ENCODE data around the gene TMEM181.
"Not testable (repeated sequence)": the region's sequence is repeated elsewhere in the genome, so short reads cannot be mapped to it uniquely, and the experiment has no call there.

Gene TMEM181

GRCh38 chr6:158622545-158623190 lies 62.8 kb downstream of the TMEM181 start:
- DNase-seq, result no peak

DNA sequence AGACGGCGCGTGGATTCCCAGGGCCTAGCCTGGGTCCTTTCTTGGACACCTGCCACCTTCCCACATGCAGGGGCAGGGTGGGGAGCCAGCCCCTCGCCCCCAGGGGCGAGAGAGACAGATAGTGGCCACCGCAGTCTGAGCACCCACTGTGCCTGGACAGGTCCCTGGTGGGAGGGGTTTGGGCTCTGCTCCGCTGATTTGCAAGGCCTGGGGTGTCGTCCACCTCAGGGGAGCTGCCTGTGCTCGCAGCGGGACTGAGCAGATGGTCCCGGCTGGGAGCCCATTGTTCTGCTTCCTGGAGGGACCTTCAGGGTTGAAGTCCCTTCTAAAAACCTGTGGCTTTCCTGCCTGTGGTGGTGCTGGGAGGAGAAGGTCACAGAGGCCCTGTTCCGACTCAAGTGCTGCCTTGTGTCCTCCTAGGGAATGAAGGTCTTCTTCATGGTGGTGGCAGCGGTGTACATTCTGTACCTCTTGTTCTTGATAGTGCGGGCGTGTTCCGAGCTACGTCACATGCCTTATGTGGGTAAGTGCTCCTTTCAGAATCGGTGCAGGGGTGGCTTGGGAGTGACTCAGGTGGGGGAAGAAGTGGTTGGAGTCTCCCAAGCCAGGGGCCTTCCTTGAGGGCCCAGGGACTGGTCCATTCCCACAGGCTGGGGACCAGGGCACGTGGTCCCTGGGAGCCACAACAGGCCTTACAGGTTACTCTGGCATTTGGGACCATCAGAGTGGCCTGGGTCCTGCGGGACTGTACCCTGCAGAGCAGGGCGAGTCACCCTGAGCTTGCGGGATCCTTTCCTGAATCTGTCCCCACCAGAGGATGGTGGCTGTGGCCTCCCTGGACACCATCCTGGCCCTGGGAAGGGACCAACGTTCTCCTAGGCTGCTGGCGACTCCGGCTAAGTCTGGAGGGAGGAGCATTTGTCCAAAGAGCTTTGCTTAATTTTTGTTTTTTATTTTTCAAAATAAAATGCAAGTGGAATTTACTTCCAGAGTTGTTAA lies 65.1 kb downstream of the TMEM181 start:
- DNase-seq, result no peak

GRCh38 chr6:158625881-158626305 lies 66.0 kb downstream of the TMEM181 start:
- DNase-seq, result no peak

DNA sequence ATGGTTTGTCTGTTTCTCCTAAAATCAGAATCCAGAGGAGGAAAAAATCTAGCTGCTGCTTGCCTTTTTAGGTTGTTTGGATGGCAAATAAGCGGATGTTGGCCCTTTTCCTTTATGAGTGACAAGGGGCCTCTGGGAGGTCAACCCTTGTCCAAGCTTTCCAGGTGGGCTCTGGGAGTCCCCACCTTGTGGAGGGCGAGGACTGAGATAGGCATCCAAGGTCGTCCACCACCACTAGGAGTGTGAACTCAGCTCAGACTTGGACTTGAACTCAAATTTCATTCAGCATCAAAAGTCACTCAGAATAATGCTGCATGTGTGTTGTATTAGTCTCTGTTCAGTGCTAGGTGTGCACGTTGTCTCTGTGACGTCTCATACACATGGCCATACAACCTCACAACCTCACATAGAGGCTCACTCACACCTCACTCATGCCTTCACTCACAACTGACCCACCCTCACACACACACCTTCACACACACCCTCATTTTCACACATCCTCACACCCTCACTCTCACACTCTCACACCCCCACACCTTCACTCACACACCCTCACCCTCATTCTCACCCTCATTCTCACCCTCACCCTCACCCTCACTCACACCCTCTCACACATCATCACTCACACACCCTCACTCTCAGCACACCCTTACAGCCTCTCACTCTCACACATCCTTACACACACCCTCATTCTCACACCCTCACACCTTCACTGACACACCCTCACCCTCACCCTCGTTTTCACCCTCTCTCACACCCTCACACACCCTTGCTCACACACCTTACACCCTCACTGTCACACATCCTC lies 66.7 kb downstream of the TMEM181 start:
- no peak for DNase-seq

DNA sequence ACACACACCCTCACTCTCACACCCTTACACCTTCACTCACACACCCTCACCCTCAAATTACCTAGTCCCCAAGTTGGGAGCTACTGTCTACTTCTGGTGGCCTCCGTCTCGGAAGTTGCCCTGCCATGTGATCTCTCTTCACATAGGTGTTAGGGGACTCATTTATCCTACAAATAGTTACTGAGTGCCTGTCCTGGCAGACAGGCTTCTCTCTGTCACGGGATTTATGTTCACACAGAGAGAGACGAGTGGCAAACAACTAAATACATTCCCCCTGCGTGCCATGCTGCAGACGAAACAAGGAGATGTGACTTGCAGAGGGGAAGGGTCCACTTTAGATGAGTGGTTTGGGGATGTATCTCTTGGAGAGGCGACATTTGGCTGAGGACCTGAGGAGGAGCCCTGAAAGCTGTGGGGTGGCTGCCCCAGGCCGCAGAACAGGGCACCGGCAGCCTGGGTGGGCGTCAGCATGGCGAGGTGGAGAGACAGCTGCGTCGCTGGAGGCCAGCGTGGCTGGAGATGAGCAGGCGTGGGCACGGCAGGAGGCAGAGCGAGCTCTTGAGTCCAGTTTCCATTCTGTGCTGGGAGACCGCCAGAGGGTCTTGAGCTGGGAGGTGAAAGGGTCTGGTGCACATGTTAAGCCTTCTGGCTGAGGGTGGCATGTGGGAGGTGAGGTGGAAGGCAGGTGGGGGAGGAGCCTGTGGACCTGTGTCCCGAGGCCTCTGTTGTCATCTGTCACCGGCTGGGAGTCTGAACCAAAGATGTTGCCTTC lies 67.5 kb downstream of the TMEM181 start:
- no peak for DNase-seq

DNA sequence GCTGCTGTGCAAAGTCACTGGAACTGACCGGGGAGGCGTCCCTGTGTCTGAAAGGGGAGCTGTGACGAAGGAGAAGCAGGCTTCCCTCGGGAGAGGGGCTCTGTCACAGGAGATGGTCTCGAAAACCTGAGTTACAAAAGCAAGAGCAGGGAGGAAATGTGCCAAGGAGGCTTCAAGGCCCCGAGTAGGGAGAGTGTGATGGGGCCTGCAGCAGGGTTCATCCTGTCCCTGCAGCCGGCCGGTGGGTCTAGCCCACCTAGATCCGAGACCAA lies 68.0 kb downstream of the TMEM181 start:
- no peak for DNase-seq

DNA sequence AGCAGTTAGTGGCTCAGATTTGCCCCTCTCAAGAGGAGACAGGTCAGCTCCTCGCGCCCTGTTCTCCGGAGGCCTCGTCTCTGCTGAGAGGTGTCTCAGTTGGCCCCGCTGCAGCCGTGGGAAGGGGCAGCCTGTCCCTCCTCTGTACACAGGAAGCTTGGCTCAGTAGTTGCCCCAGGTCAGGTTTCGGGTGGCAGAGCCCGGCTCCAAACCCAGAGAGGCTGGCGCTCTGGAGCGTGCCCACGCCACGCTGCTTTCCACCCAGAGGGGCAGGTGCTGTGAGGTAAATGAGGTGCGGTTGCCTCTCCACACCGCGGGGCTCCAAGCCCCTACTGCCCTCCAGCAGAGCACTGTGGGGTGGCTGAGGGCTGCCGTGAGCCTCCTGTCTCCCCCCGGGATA lies 68.7 kb downstream of the TMEM181 start:
- DNase-seq, result no peak

- no peak for DNase-seq
Measured at GRCh38 chr6:158629367-158630221, 69.7 kb downstream of the TMEM181 start.

DNA sequence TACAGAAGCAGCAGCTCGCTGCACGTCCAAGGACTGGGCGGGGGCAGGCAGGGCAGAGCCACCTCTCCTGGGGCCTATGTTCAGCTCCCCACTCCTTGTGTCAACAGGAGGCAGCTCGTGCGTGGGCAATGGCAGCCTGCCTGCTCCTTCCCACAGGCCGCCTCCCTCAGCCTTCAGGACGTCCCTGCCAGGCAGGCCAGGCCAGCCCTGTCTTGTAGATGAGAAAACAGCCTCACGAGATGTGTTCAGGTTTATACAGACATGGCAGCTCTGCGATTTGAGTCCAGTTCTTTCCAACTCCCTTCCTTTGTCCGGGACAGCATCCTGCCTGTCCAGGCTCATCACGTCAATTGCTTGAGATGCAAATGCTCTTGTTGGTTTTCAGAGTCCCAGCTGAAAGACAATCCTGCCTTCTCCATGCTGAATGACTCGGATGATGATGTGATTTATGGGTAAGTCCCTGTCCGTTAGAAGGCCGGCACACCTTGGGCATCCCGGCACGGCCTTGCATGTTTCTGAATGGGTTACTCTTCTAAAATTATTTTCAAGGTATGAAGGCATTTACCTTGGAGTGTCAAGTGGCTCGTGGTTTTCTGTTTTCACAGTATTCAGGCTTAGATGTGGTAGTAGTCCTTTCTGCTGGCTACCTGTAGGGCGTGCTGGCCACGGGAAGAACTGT lies 71.2 kb downstream of the TMEM181 start:
- DNase-seq, result no peak

- peak; percentile 89 for DNase-seq
Measured at GRCh38 chr6:158631678-158632537, 72.0 kb downstream of the TMEM181 start.

- not testable (repeated sequence) for DNase-seq
Measured at GRCh38 chr6:158632538-158633119, 72.7 kb downstream of the TMEM181 start.

DNA sequence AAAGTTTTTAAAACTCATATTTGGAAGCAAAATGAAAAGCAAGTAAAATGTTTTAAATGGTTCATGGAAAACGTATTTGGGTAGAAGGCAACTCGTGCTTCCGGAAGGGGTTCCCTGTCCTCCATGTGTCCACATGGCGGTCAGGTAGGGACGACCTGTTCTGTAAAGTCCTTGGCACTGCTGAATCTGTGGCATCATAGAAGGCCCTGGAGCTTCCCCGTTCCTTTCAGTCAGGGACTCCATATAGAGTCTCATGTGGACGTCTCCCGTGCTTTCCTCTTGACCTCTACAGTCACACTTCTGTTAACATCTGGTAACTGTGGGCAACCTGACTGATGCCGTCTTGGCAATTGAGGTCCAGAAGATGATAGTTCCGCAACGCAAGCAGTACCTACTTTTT lies 73.2 kb downstream of the TMEM181 start:
- no peak for DNase-seq

DNA sequence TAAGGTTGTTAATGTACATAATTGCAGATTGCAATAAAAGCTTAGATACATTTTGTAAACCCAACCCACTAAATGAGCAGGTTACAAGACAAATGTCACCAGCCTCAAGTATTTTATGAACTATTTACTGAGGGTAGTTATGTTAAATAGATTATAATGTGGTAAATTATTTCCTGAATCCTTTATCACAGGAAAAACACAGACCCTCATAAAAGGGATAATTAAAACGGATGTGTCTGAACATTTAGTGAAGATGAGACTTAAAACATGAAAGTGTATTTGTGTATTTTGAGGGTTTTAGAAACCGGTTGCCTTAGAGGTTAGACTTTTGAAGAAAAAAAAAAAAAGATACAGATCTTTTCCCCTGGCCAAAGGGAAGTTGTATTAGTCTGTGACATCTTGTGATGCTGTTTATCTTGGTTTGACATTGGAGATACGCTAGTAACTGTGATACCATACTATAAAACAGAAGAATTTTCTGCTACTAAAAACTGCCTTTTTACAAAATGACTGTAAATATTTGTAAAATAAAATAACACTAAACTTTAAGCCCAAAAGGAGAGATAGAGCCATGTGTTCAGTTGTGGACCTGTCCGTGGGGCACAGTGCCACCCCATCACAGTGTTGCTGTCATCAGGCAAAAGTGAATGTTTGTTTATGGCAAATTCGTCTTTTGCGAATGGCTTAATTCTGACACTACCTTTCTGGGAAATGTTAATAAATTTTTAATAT lies 75.0 kb downstream of the TMEM181 start:
- DNase-seq, result no peak

DNA sequence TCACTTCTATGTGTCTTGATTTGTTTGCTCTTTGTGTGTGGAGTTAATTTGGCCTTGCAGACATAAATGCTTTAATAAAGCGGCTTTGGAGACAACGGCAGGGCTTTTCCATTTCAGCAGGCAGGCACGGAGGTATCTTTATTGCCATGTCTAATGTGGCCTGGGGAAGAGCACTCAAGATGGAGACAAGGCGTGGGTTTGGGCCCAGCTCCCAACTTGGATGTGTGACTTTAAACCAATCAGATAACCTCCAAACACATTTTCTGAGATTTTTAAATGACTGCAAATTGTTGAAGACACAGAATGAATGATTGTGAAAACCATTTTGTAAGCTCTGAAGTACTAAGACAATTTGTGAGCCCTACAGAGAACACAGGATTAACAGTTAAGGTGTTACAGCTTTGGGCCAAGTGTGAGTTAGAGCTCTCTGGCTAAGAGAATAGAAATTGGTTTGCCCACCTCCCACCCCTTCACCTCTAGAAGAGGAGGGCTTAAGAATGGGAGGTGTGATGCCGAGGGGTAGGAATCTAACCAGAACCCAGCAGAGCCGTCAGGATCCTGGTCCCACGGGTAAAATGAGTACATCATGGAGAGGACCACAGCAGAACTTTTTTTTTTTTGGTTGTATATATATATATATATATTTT lies 75.7 kb downstream of the TMEM181 start:
- DNase-seq, result no peak

DNA sequence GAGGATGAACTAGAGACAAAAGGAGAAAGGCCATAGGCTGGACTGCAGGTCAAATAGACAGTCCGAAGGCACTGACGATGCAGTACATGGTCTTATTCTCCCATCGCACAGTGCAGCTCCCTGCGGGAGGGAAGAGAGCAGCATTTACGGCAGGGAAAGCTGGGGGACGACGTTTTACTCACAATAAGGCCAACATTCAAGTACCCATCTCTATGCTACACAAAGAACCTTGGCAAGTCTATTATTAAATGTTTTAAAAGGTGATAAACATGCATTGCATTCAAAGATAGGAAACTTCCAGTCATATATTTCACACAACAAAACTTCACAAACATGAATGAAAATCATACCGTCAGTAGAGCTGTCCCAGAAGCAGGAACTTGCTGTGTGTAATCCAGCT lies 76.9 kb downstream of the TMEM181 start:
- no peak for DNase-seq

GRCh38 chr6:158638324-158638854 lies 78.5 kb downstream of the TMEM181 start:
- DNase-seq, result no peak

DNA sequence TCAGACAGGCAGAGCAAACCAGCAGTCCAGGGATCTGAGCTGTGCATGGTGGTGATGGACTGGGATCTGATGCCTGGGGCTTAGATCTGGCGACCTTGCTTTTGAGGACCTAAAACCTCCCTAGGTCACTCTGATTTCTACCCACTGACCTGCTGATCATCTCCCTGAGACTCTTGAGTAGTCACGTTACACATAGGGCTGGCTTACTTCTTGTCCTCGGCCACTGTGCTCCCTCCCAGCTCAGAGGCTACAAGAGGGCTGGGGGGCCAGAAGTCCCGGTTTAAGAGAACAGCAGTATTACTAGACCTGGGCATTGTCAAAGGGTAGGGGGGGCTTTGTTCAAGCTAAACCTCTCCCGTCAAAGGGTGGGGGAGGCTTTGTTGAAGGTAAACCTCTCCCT lies 79.2 kb downstream of the TMEM181 start:
- DNase-seq, result no peak

GRCh38 chr6:158640519-158640918 lies 80.6 kb downstream of the TMEM181 start:
- DNase-seq, result no peak
